Mesothelial cell of epicardium (in vitro differentiated cells): Measurements from ENCODE around the gene CDKN1C. TPM values are rescaled to one million over a fixed set of nuclear protein-coding genes. Genes with fewer than 3 reads are reported as not detected.
A peak's percentile ranks its signal among the peaks of the same experiment; 100 is the strongest.

ENCODE experiments used
- DNase-seq, 2 experiments: peaks; one replicate each; pipeline ENCODE4 v3.0.0; 2021; ENCODE audit warnings: low spot score in 2 of 2; ENCODE audit not compliant: unreplicated experiment in 2 of 2
- H3K27ac Mint-ChIP-seq: 2 replicates; pipeline ENCODE4 v1.8.0; 2021; ENCODE audit warnings: mixed read lengths
- H3K27me3 Mint-ChIP-seq: 2 replicates; pipeline ENCODE4 v1.8.0; 2021; ENCODE audit warnings: low read depth, mixed read lengths
- H3K36me3 Mint-ChIP-seq: 2 replicates; pipeline ENCODE4 v1.8.0; 2021; ENCODE audit warnings: mixed read lengths
- H3K4me1 Mint-ChIP-seq: 2 replicates; pipeline ENCODE4 v1.8.0; 2021; ENCODE audit warnings: mixed read lengths
- H3K4me3 Mint-ChIP-seq: 2 replicates; pipeline ENCODE4 v1.8.0; 2021; ENCODE audit warnings: mild to moderate bottlenecking, moderate library complexity, mixed read lengths
- H3K9me3 Mint-ChIP-seq: 2 replicates; pipeline ENCODE4 v1.8.0; 2021; ENCODE audit warnings: mixed read lengths
- CTCF ChIP-seq: fragments of 200-600 bp; sonication (generic); IDR thresholded peaks from one replicate; pipeline ENCODE4 v1.5.0; 2021; ENCODE audit warnings: antibody characterized with exemption; ENCODE audit not compliant: unreplicated experiment
- total RNA-seq: library from RNA; stranded (reverse); gene quantifications from 3 replicates; pipeline ENCODE4 v1.2.1, GENCODE V29; 2021

The CDKN1C gene
- total RNA-seq, 1 donor from 2014 or later: 146 TPM

- no peak for TF ChIP-seq CTCF
- no peaks in the 10 kb centered on the region for H3K27me3 Mint-ChIP-seq
- H3K27ac Mint-ChIP-seq: peak overlapping the region; percentile 57
- H3K9me3 Mint-ChIP-seq: no peaks in the 10 kb centered on the region
- H3K36me3 Mint-ChIP-seq: no peaks in the 10 kb centered on the region
- no peak overlapping the region for H3K4me3 Mint-ChIP-seq
- peaks cover 49% of the 10 kb centered on the region for H3K4me1 Mint-ChIP-seq
- DNase-seq: no peak
These were observed 44.0 kb downstream of the CDKN1C start for GRCh38 chr11:2841411-2842190.

DNA sequence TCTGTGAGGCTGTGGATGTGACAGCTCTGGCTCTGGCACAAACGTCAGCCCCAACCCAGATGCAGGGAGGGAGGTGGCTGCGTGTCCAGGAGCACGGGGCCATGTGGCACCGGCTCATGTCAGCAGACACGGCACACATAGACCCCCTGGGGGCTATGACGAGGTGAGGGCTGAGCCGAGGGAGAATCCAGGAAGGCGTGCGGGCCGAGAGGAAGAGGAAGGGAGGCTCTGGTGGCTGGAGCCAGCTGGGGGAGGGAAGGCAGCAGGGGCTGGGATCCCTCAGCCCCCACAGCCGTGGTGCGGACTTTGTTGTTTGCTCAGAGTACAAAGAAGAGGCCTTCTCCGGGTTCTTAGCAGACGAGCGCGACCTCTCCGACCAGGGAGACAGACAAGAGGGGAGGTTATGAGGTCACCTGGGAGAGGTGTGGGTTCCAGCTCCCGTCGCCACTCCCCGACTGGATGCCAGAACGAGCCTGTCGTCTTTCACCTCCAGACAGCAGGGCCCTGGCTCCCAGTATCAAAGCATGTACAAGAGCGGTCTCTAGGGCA is 46.1 kb downstream of the CDKN1C start:
- Mint-ChIP-seq H3K4me3 (no peak overlapping the region), H3K27ac (peak overlapping the region; percentile 74)

GRCh38 chr11:2838676-2839294 is 46.8 kb downstream of the CDKN1C start:
- no peak for DNase-seq

More for the DNA sequence above, 46.1 kb downstream of the CDKN1C start:
- TF ChIP-seq CTCF: no peak
- DNase-seq: no peak
- H3K9me3 Mint-ChIP-seq: no peaks in the 10 kb centered on the region
- H3K27me3 Mint-ChIP-seq: no peaks in the 10 kb centered on the region
- H3K4me1 Mint-ChIP-seq: peaks cover 56% of the 10 kb centered on the region
- no peaks in the 10 kb centered on the region for H3K36me3 Mint-ChIP-seq

DNA sequence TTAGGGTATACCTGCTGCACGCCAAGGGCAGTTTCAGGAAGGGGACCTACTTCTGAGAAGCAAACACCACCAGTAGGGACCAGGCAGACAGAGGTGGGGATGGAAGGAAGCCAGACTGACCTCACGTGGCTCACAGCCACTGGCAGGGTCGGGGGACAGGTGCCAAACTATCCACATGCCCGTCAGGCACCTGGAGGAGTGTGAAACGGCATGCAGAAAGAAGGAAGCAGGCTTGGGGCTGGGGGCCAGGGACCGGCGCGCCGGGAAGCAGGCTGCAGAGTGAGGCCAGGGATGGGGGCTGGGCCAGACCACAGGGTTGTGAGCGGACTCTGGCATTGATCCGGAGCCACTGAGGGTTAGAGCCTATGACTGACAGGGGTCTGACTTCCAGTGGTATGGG is 47.5 kb downstream of the CDKN1C start:
- no peaks in the 10 kb centered on the region for H3K27me3 Mint-ChIP-seq
- no peak for TF ChIP-seq CTCF
- H3K4me3 Mint-ChIP-seq: no peak overlapping the region
- peaks cover 57% of the 10 kb centered on the region for H3K4me1 Mint-ChIP-seq
- H3K36me3 Mint-ChIP-seq: no peaks in the 10 kb centered on the region
- no peaks in the 10 kb centered on the region for H3K9me3 Mint-ChIP-seq
- no peak overlapping the region for H3K27ac Mint-ChIP-seq
- no peak for DNase-seq

More at GRCh38 chr11:2838676-2839294, 46.8 kb downstream of the CDKN1C start:
- H3K27ac Mint-ChIP-seq: no peak overlapping the region
- TF ChIP-seq CTCF: no peak
- H3K36me3 Mint-ChIP-seq: no peaks in the 10 kb centered on the region
- H3K4me1 Mint-ChIP-seq: peaks cover 59% of the 10 kb centered on the region
- no peak overlapping the region for H3K4me3 Mint-ChIP-seq
- no peaks in the 10 kb centered on the region for H3K9me3 Mint-ChIP-seq
- H3K27me3 Mint-ChIP-seq: no peaks in the 10 kb centered on the region

GRCh38 chr11:2837651-2838050 is 47.9 kb downstream of the CDKN1C start:
- Mint-ChIP-seq H3K27ac (no peak overlapping the region), H3K9me3 (no peaks in the 10 kb centered on the region), H3K36me3 (no peaks in the 10 kb centered on the region), H3K4me1 (peaks cover 57% of the 10 kb centered on the region), H3K27me3 (no peaks in the 10 kb centered on the region), H3K4me3 (peak overlapping the region; percentile 34)
- no peak for TF ChIP-seq CTCF
- no peak for DNase-seq
